HG03175 (cell line): ENCODE data around the gene MMP11.
"Not testable (repeated sequence)": the region's sequence is repeated elsewhere in the genome, so short reads cannot be mapped to it uniquely, and the experiment has no call there.

ENCODE experiments used
- ATAC-seq: cut with Tn5 transposase; IDR thresholded peaks from one replicate; pipeline ENCODE4 v1.9.1; 2021; ENCODE audit warnings: mild to moderate bottlenecking, moderate library complexity; ENCODE audit not compliant: unreplicated experiment

Gene MMP11

GRCh38 chr22:23772649-23773473 lies at the start of gene MMP11:
Gene MMP11 (plus strand): TSS chr22:23772849. CDS start chr22:23772871, 22 bp downstream.
- ATAC-seq, result no peak

GRCh38 chr22:23728108-23728507 lies 44.5 kb upstream of the MMP11 start:
- ATAC-seq, result not testable (repeated sequence)

- ATAC-seq, result no peak
Measured at GRCh38 chr22:23737696-23738095, 35.0 kb upstream of the MMP11 start.

- no peak for ATAC-seq
Measured at GRCh38 chr22:23742505-23743264, 30.0 kb upstream of the MMP11 start.

- no peak for ATAC-seq
Measured at GRCh38 chr22:23743303-23743705, 29.3 kb upstream of the MMP11 start.

GRCh38 chr22:23744001-23744400 lies 28.6 kb upstream of the MMP11 start:
- ATAC-seq, result no peak

- ATAC-seq, result no peak
Measured at GRCh38 chr22:23744485-23744884, 28.2 kb upstream of the MMP11 start.

GRCh38 chr22:23745791-23746190 lies 26.9 kb upstream of the MMP11 start:
- no peak for ATAC-seq

GRCh38 chr22:23749841-23750301 lies 22.8 kb upstream of the MMP11 start:
- no peak for ATAC-seq

GRCh38 chr22:23750367-23750713 lies 22.3 kb upstream of the MMP11 start:
- ATAC-seq, result no peak

GRCh38 chr22:23750714-23751440 lies 21.8 kb upstream of the MMP11 start, which contains the start of gene ZNF70:
Gene ZNF70 (minus strand): TSS chr22:23751112. CDS start chr22:23745140, 5,972 bp downstream.
- peak; percentile 77 for ATAC-seq

GRCh38 chr22:23751441-23751996 lies 21.1 kb upstream of the MMP11 start:
- ATAC-seq, result peak; percentile 16

- peak; percentile 34 for ATAC-seq
Measured at GRCh38 chr22:23752090-23752691, 20.5 kb upstream of the MMP11 start.

GRCh38 chr22:23752750-23753149 lies 19.9 kb upstream of the MMP11 start:
- no peak for ATAC-seq

GRCh38 chr22:23753385-23753784 lies 19.3 kb upstream of the MMP11 start:
- ATAC-seq, result no peak

- ATAC-seq, result no peak
Measured at GRCh38 chr22:23754220-23754919, 18.3 kb upstream of the MMP11 start, which contains the start of gene VPREB3. Gene VPREB3 (minus strand): TSS chr22:23754425. CDS start chr22:23754363, 62 bp downstream.

- ATAC-seq, result no peak
Measured at GRCh38 chr22:23754980-23755636, 17.5 kb upstream of the MMP11 start.

GRCh38 chr22:23755711-23756110 lies 16.9 kb upstream of the MMP11 start:
- ATAC-seq, result no peak

- no peak for ATAC-seq
Measured at GRCh38 chr22:23756891-23757290, 15.8 kb upstream of the MMP11 start.
